ENCODE data around the gene CDC42EP3.

DNA sequence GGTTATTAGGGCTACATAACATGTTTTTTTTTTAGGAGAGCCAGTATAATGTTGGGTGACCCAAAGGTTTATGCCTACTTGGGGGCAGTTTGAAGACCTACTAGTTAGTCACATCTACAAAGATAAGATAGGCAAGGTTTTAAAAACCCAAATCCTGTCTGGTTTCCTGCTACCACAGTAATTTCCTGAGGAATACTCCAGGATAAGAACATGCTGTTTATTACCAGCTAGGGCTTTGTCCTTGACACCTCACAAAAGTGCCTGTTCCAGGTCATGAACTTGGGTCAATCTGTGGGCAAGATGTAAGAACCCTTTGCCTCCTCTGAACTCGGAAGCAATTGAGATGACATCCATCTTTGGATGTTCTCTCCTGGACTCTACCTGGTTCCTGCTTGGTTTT, 38.2 kb downstream of the CDC42EP3 start:
- TF ChIP-seq EZH2 (IDR thresholded peaks at IDR 0.05; ENCODE audit: borderline replicate concordance, low read depth, low read length, severe bottlenecking) = no peak
- no peak for TF ChIP-seq CTCF (IDR thresholded peaks at IDR 0.05; ENCODE audit: borderline replicate concordance, extremely low read depth, low read length, poor library complexity, severe bottlenecking)

All from DND-41 (cell line).